Endothelial cell of umbilical vein (primary cell): ENCODE measurements around the gene PPP1R2B.

Experiments used
- CTCF ChIP-seq, 2 donors: IDR thresholded peaks; 1 replicate in 1 of 2; 2 replicates in 1 of 2; pipeline ENCODE4 v1.5.1; 2011; ENCODE audit warnings: low read length in 2 of 2, mild to moderate bottlenecking in 2 of 2, moderate library complexity in 2 of 2, control low read depth in 1 of 2, inconsistent platforms in 1 of 2, low read depth in 1 of 2; ENCODE audit not compliant: insufficient read depth in 1 of 2; ENCODE audit errors: extremely low read depth in 1 of 2
- EZH2 ChIP-seq: IDR thresholded peaks from 2 replicates; pipeline ENCODE4 v1.6.1; 2012; ENCODE audit warnings: borderline replicate concordance, low read depth, mild to moderate bottlenecking, moderate library complexity, low read length, inconsistent platforms; ENCODE audit not compliant: severe bottlenecking
- GATA2 ChIP-seq: IDR thresholded peaks from 2 replicates; pipeline ENCODE4 v1.7.0; 2011; ENCODE audit warnings: low read depth, mild to moderate bottlenecking, moderate library complexity, mixed read lengths, low read length; ENCODE audit not compliant: insufficient read length, insufficient read depth
- MAX ChIP-seq: IDR thresholded peaks from 2 replicates; pipeline ENCODE4 v1.6.1; 2011; ENCODE audit not compliant: insufficient read depth, insufficient read length
- MYC ChIP-seq: IDR thresholded peaks from one replicate; pipeline ENCODE4 v1.6.1; 2011; ENCODE audit warnings: mild to moderate bottlenecking, low read depth, low read length
- POLR2A ChIP-seq: IDR thresholded peaks from 2 replicates; pipeline ENCODE4 v1.6.1; 2012; ENCODE audit warnings: low read depth, mild to moderate bottlenecking, control low read depth, low read length
- POLR2AphosphoS5 ChIP-seq: IDR thresholded peaks from 2 replicates; pipeline ENCODE4 v1.6.1; 2012; ENCODE audit warnings: low read depth, mild to moderate bottlenecking, control low read depth, low read length, moderate library complexity; ENCODE audit not compliant: insufficient read depth

- TF ChIP-seq CTCF (IDR thresholded peaks at IDR 0.05; ENCODE audit: extremely low read depth in 1 of 2, insufficient read depth in 1 of 2, low read depth in 1 of 2, low read length in 2 of 2) (no peak), MAX (no peak), EZH2 (no peak), POLR2A (no peak), POLR2AphosphoS5 (no peak), GATA2 (no peak), MYC (no peak)
Measured at GRCh38 chr5:156824241-156824640, 25.9 kb upstream of the PPP1R2B start.
